Raji (cell line): Measurements from ENCODE around the gene ZFPL1.

ENCODE experiments used
- POLR2A ChIP-seq: IDR thresholded peaks from 2 replicates; pipeline ENCODE4 v1.6.1; 2011; ENCODE audit warnings: low read depth, low read length, control low read depth; ENCODE audit not compliant: insufficient read depth

Gene ZFPL1

GRCh38 chr11:65072631-65072966 lies 11.4 kb upstream of the ZFPL1 start:
- TF ChIP-seq POLR2A: no peak

GRCh38 chr11:65077451-65077850 lies 6.6 kb upstream of the ZFPL1 start:
- no peak for TF ChIP-seq POLR2A

- TF ChIP-seq POLR2A: 0 out of 2 replicates have a peak, but pooled peaks have one; percentile 15
Measured at GRCh38 chr11:65078151-65078550, 5.9 kb upstream of the ZFPL1 start.

- no peak for TF ChIP-seq POLR2A
Measured at GRCh38 chr11:65078786-65079342, 5.2 kb upstream of the ZFPL1 start.

- no peak for TF ChIP-seq POLR2A
Measured at GRCh38 chr11:65083134-65083833, 738 bp upstream of the ZFPL1 start.

- no peak for TF ChIP-seq POLR2A
Measured at GRCh38 chr11:65084598-65085375, 765 bp downstream of the ZFPL1 start.

GRCh38 chr11:65085446-65085845 lies 1.4 kb downstream of the ZFPL1 start:
- TF ChIP-seq POLR2A: no peak

GRCh38 chr11:65086809-65087208 lies 2.8 kb downstream of the ZFPL1 start:
- TF ChIP-seq POLR2A: no peak

GRCh38 chr11:65087216-65087615 lies 3.2 kb downstream of the ZFPL1 start:
- TF ChIP-seq POLR2A: no peak

- TF ChIP-seq POLR2A: no peak
Measured at GRCh38 chr11:65087827-65088226, 3.8 kb downstream of the ZFPL1 start.

GRCh38 chr11:65089621-65090020 lies 5.6 kb downstream of the ZFPL1 start:
- TF ChIP-seq POLR2A: no peak

GRCh38 chr11:65090628-65091027 lies 6.6 kb downstream of the ZFPL1 start:
- no peak for TF ChIP-seq POLR2A

GRCh38 chr11:65095427-65095826 lies 11.4 kb downstream of the ZFPL1 start:
- no peak for TF ChIP-seq POLR2A

GRCh38 chr11:65095974-65096806 lies 12.2 kb downstream of the ZFPL1 start, which contains the start of gene VPS51:
TSS of gene VPS51 (plus strand) at chr11:65096214. CDS start at chr11:65096251, 37 bp downstream.
- peak; percentile 88 for TF ChIP-seq POLR2A

GRCh38 chr11:65096926-65097325 lies 12.9 kb downstream of the ZFPL1 start:
- TF ChIP-seq POLR2A: no peak
